WERI-Rb-1 (cell line): ENCODE data around the gene BRF1.

Source experiments
- DNase-seq: peaks from one replicate; pipeline ENCODE4 v3.0.0-alpha.2; 2020
- H3K27ac ChIP-seq: fragments of 250-450 bp; sonication (Bioruptor Pico); 2 replicates; pipeline ENCODE4 v1.5.1; 2020; ENCODE audit warnings: mild to moderate bottlenecking, moderate library complexity
- H3K27me3 ChIP-seq: fragments of 250-450 bp; sonication (Bioruptor Pico); 2 replicates; pipeline ENCODE4 v1.5.1; 2021; ENCODE audit warnings: mild to moderate bottlenecking, low read depth, moderate library complexity; ENCODE audit not compliant: insufficient read depth, severe bottlenecking
- H3K36me3 ChIP-seq: fragments of 250-450 bp; sonication (Bioruptor Pico); 2 replicates; pipeline ENCODE4 v1.5.1; 2020; ENCODE audit warnings: mild to moderate bottlenecking, moderate library complexity
- H3K4me3 ChIP-seq: 2 replicates; pipeline ENCODE4 v1.5.1; 2011; ENCODE audit warnings: low read depth, mild to moderate bottlenecking, control low read depth, low read length
- H3K9me3 ChIP-seq: fragments of 250-450 bp; sonication (Bioruptor Pico); 2 replicates; pipeline ENCODE4 v1.5.1; 2021; ENCODE audit warnings: mild to moderate bottlenecking, moderate library complexity; ENCODE audit not compliant: severe bottlenecking
- TF ChIP-seq, protein P1 (sequence below): IDR thresholded peaks from 2 replicates; pipeline ENCODE4 v1.5.1; 2011; ENCODE audit warnings: low read depth, mild to moderate bottlenecking, control low read depth, inconsistent platforms, low read length

Gene BRF1

DNA sequence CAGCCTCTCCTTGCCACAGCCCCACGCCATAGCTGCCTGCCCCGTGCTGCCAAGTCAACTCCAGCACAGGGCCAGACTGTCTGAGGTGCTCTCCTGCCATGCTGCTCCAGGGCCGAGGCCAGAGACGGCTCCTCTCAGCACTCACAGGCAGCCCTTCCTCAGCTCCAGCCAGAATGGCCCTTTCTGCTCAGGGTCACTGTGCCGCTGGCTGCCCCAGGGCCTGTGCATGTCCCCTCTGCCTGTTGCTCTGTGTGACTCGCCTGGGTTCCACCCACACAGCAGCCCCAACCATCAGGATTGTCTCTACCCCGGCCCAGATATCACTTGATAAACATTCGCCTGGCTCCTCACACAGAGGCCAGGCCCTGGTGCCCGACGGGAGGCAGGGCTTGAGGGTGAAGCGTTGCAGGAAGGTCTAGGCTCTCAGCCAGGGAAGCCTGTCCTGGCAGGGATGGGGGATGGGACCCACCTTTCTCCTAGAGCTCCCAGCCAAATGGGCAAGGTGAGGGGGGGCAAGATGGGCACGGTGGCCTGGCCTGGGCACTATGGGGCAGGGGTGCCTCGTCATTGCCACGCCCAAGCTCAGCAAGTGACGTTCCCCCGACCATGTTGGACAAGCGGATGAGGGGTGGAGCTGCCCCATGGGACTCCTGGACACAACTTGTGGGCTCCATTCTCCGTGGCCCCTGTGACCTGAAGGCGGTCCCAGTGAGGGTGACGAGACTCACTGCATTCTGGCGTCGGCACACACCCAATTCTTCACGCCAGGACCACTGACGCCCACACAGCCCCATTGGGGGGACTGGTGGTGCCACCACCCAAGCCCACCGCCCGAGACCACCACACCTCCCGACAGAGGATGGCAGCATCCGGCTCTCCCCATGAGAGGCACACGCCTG lies 79.9 kb downstream of the BRF1 start:
- peaks cover 65% of the 10 kb centered on the region for H3K36me3 ChIP-seq
- DNase-seq: no peak
- H3K27me3 ChIP-seq: no peaks in the 10 kb centered on the region
- H3K27ac ChIP-seq: no peak overlapping the region
- TF ChIP-seq, protein P1, sequence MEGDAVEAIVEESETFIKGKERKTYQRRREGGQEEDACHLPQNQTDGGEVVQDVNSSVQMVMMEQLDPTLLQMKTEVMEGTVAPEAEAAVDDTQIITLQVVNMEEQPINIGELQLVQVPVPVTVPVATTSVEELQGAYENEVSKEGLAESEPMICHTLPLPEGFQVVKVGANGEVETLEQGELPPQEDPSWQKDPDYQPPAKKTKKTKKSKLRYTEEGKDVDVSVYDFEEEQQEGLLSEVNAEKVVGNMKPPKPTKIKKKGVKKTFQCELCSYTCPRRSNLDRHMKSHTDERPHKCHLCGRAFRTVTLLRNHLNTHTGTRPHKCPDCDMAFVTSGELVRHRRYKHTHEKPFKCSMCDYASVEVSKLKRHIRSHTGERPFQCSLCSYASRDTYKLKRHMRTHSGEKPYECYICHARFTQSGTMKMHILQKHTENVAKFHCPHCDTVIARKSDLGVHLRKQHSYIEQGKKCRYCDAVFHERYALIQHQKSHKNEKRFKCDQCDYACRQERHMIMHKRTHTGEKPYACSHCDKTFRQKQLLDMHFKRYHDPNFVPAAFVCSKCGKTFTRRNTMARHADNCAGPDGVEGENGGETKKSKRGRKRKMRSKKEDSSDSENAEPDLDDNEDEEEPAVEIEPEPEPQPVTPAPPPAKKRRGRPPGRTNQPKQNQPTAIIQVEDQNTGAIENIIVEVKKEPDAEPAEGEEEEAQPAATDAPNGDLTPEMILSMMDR: no peak
- no peak overlapping the region for H3K4me3 ChIP-seq
- no peaks in the 10 kb centered on the region for H3K9me3 ChIP-seq

DNA sequence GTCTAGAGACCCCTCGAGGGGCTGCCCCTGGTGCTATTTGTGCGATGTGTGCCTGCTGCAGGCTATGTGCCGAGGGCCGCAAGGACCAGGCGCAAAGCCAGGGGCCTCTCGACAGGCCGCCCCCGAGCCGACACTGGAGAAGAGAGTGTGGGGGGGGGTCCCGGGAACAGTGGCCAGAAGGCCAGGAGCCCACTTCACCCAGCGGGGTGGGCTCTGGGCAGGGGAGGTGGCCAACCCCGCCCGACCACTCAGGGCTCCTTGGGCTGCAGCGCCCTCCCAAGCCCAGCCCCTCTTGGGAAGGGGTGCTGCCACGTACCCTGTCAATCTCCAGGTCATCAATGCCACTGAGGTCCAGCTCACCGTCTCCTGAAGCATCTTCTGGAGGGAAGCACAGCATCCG lies 81.0 kb downstream of the BRF1 start:
- no peaks in the 10 kb centered on the region for H3K9me3 ChIP-seq
- H3K4me3 ChIP-seq: no peak overlapping the region
- H3K27me3 ChIP-seq: no peaks in the 10 kb centered on the region
- TF ChIP-seq, protein P1: no peak
- peaks cover 61% of the 10 kb centered on the region for H3K36me3 ChIP-seq
- DNase-seq: no peak
- H3K27ac ChIP-seq: no peak overlapping the region

DNA sequence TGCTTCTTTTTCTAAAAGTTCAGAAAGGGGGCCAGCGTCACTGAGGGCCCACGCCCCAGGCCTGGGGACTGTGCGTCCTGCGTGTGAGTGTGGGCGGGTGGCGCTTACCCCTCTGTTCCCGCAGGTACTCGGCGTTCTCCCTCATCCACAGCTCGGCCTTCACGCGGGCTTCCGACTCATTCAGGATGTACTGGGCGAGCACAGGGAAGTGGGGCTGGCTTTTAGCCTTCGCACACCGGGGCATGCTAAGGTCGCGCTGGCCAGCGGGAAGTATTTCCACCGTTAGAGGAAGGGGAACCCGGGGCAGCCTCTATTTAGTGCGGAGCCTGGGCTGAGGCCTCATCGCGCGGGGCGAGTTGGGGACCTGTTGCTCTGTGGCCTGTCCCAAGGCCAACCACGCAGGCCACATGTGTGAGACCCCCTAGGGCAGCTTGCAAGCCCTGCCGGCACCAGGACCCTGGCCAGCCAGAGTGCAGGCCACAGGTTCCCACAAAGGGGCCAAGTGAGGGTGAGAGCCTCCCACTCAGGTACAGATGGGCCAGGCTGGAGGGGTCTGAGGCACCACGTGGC lies 81.7 kb downstream of the BRF1 start:
- Histone ChIP-seq H3K27ac (no peak overlapping the region), H3K27me3 (no peaks in the 10 kb centered on the region), H3K9me3 (no peaks in the 10 kb centered on the region), H3K4me3 (no peak overlapping the region), H3K36me3 (peaks cover 59% of the 10 kb centered on the region)
- no peak for DNase-seq
- TF ChIP-seq, protein P1: no peak

DNA sequence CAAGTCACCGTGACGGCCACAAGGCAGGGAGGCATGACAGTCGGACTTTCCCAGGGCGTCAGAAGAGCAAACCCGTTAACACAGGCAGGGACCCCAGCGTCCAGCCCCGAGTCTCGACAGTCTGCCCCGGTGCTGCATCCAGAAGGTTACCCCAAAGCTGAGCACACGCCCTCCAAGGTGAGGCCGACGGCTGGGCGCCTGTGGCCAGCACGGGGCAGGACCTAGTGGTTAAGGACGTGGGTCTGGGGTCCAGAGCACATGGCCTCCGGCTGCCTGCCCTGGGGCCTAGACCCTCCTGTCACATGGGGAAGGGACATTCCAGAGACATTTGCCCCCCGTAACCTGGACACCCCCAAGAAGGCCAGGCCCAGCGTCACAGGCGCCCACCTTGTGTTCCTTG lies 82.2 kb downstream of the BRF1 start:
- no peak for DNase-seq
- Histone ChIP-seq H3K36me3 (peaks cover 55% of the 10 kb centered on the region), H3K27me3 (no peaks in the 10 kb centered on the region), H3K4me3 (no peak overlapping the region), H3K9me3 (no peaks in the 10 kb centered on the region), H3K27ac (no peak overlapping the region)
- TF ChIP-seq, protein P1: no peak

DNA sequence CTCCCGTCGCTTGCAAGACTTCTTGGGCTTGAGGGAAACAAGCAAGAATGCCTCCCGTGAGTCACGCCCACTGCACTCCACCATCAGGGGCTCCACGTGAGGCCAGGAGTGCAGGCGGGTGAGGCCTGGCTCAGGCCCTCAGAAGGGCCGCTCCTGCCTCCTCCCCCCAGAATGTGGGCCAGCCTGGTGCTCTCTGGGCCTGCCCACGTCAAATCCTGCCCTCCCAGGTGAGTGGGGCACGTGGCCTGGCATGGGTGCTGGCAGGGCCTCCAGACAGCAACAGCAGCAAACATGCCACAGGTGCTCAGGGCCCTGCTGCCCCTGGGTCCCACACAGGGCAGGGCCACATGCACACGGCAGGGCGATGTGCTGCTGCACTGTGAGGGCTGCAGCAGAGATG lies 83.0 kb downstream of the BRF1 start:
- no peak overlapping the region for H3K4me3 ChIP-seq
- H3K27me3 ChIP-seq: no peaks in the 10 kb centered on the region
- H3K36me3 ChIP-seq: peaks cover 49% of the 10 kb centered on the region
- H3K27ac ChIP-seq: no peak overlapping the region
- no peak for DNase-seq
- H3K9me3 ChIP-seq: no peaks in the 10 kb centered on the region
- TF ChIP-seq, protein P1: no peak
